H9 (cell line): Measurements from ENCODE around the gene HAPLN1. TPM values are rescaled to one million over a fixed set of nuclear protein-coding genes. Genes with fewer than 3 reads are reported as not detected.

ENCODE experiments used
- DNase-seq: peaks from one replicate; pipeline ENCODE4 v3.0.0-alpha.2; 2017
- H2AFZ ChIP-seq: one replicate; pipeline ENCODE4 v1.6.1; 2013; ENCODE audit warnings: mild to moderate bottlenecking, low read length, control low read depth, moderate library complexity
- H2AK5ac ChIP-seq: 2 replicates; pipeline ENCODE4 v1.6.1; 2013; ENCODE audit warnings: low read length, control low read depth, mixed read lengths; ENCODE audit not compliant: insufficient read length
- H2BK120ac ChIP-seq: one replicate; pipeline ENCODE4 v1.6.1; 2013; ENCODE audit warnings: low read depth, mild to moderate bottlenecking, low read length, control low read depth, inconsistent platforms; ENCODE audit not compliant: poor library complexity, severe bottlenecking
- H2BK12ac ChIP-seq: 2 replicates; pipeline ENCODE4 v1.6.1; 2013; ENCODE audit warnings: low read length, control low read depth, mixed read lengths, low read depth; ENCODE audit not compliant: insufficient read length
- H2BK15ac ChIP-seq: 2 replicates; pipeline ENCODE4 v1.6.1; 2013; ENCODE audit warnings: low read depth, low read length, control low read depth
- H2BK20ac ChIP-seq: one replicate; pipeline ENCODE4 v1.6.1; 2013; ENCODE audit warnings: low read depth, mild to moderate bottlenecking, low read length, control low read depth, inconsistent platforms; ENCODE audit not compliant: poor library complexity, severe bottlenecking
- H2BK5ac ChIP-seq: 2 replicates; pipeline ENCODE4 v1.6.1; 2013; ENCODE audit warnings: low read length, control low read depth, mixed read lengths; ENCODE audit not compliant: insufficient read length
- H3K14ac ChIP-seq: 2 replicates; pipeline ENCODE4 v1.6.1; 2013; ENCODE audit warnings: low read length, control low read depth; ENCODE audit not compliant: insufficient read depth
- H3K18ac ChIP-seq: 2 replicates; pipeline ENCODE4 v1.6.1; 2013; ENCODE audit warnings: low read depth, mild to moderate bottlenecking, mixed read lengths, low read length, control low read depth; ENCODE audit not compliant: insufficient read length
- H3K23ac ChIP-seq: 2 replicates; pipeline ENCODE4 v1.6.1; 2013; ENCODE audit warnings: low read length, control low read depth, mixed read lengths, low read depth; ENCODE audit not compliant: insufficient read length
- H3K23me2 ChIP-seq: 2 replicates; pipeline ENCODE4 v1.6.1; 2013; ENCODE audit warnings: low read depth, mild to moderate bottlenecking, mixed read lengths, low read length, control low read depth; ENCODE audit not compliant: insufficient read length, poor library complexity, severe bottlenecking
- H3K27ac ChIP-seq: 2 replicates; pipeline ENCODE4 v1.5.1; 2013; ENCODE audit warnings: low read length, control low read depth, mixed read lengths, low read depth; ENCODE audit not compliant: insufficient read length
- H3K27me3 ChIP-seq: 2 replicates; pipeline ENCODE4 v1.6.1; 2013; ENCODE audit warnings: low read length, control low read depth, inconsistent platforms; ENCODE audit not compliant: insufficient read depth
- H3K4ac ChIP-seq: 2 replicates; pipeline ENCODE4 v1.6.1; 2013; ENCODE audit warnings: low read depth, mild to moderate bottlenecking, control low read depth, inconsistent platforms, low read length, moderate library complexity
- H3K4me1 ChIP-seq: 2 replicates; pipeline ENCODE4 v1.6.1; 2013; ENCODE audit warnings: low read length, control low read depth, inconsistent platforms; ENCODE audit not compliant: insufficient read depth
- H3K4me2 ChIP-seq: 2 replicates; pipeline ENCODE4 v1.6.1; 2013; ENCODE audit warnings: low read length, control low read depth, mixed read lengths; ENCODE audit not compliant: insufficient read length, insufficient read depth
- H3K56ac ChIP-seq: 2 replicates; pipeline ENCODE4 v1.6.1; 2013; ENCODE audit warnings: low read depth, mild to moderate bottlenecking, mixed read lengths, low read length, control low read depth; ENCODE audit not compliant: insufficient read length
- H3K79me1 ChIP-seq: 2 replicates; pipeline ENCODE4 v1.6.1; 2013; ENCODE audit warnings: low read depth, mild to moderate bottlenecking, moderate library complexity, low read length, control low read depth, inconsistent platforms; ENCODE audit not compliant: insufficient read depth, poor library complexity, severe bottlenecking
- H3K79me2 ChIP-seq: 2 replicates; pipeline ENCODE4 v1.6.1; 2013; ENCODE audit warnings: low read length, control low read depth, inconsistent platforms; ENCODE audit not compliant: insufficient read depth
- H3K9ac ChIP-seq: 2 replicates; pipeline ENCODE4 v1.6.1; 2013; ENCODE audit warnings: low read length, control low read depth, mixed read lengths; ENCODE audit not compliant: insufficient read length; ENCODE audit errors: extremely low read depth
- H3K9me3 ChIP-seq: one replicate; pipeline ENCODE4 v1.6.1; 2013; ENCODE audit warnings: low read depth, low read length, inconsistent platforms; ENCODE audit not compliant: control insufficient read depth
- H3T11ph ChIP-seq: one replicate; pipeline ENCODE4 v1.6.1; 2013; ENCODE audit warnings: mild to moderate bottlenecking, low read length, control low read depth, inconsistent platforms
- H4K20me1 ChIP-seq: one replicate; pipeline ENCODE4 v1.6.1; 2013; ENCODE audit not compliant: control insufficient read depth, insufficient read length, insufficient read depth
- H4K5ac ChIP-seq: 2 replicates; pipeline ENCODE4 v1.6.1; 2013; ENCODE audit warnings: low read depth, mild to moderate bottlenecking, mixed read lengths, low read length, control low read depth; ENCODE audit not compliant: insufficient read length
- H4K8ac ChIP-seq: replicated peaks from 2 replicates; pipeline ENCODE4 v1.6.1; 2013; ENCODE audit warnings: low read length, control low read depth, mixed read lengths, low read depth; ENCODE audit not compliant: insufficient read length
- H4K91ac ChIP-seq: 2 replicates; pipeline ENCODE4 v1.6.1; 2013; ENCODE audit warnings: low read depth, mild to moderate bottlenecking, moderate library complexity, mixed read lengths, low read length, control low read depth; ENCODE audit not compliant: insufficient read length
- H3K27ac Mint-ChIP-seq, 3 experiments: 2 replicates in 2 of 3; 3 replicates in 1 of 3; pipeline ENCODE4 v1.8.0; 2020 to 2021; ENCODE audit warnings: mixed read lengths in 3 of 3, mild to moderate bottlenecking in 1 of 3, moderate library complexity in 1 of 3
- H3K27me3 Mint-ChIP-seq: 2 replicates; pipeline ENCODE4 v1.8.0; 2021; ENCODE audit warnings: low read depth, mild to moderate bottlenecking, moderate library complexity, mixed read lengths
- H3K36me3 Mint-ChIP-seq, 3 experiments: 2 replicates in 2 of 3; 3 replicates in 1 of 3; pipeline ENCODE4 v1.8.0; 2020 to 2021; ENCODE audit warnings: low read depth in 3 of 3, mixed read lengths in 3 of 3; ENCODE audit not compliant: insufficient read depth in 1 of 3
- H3K4me1 Mint-ChIP-seq, 2 experiments: 2 replicates each; pipeline ENCODE4 v1.8.0; 2020; ENCODE audit warnings: mixed read lengths in 2 of 2
- H3K4me3 Mint-ChIP-seq, 2 experiments: 2 replicates in 1 of 2; 3 replicates in 1 of 2; pipeline ENCODE4 v1.8.0; 2020 to 2021; ENCODE audit warnings: mild to moderate bottlenecking in 2 of 2, mixed read lengths in 2 of 2, moderate library complexity in 1 of 2
- H3K9me3 Mint-ChIP-seq, 2 experiments: 2 replicates in 1 of 2; 3 replicates in 1 of 2; pipeline ENCODE4 v1.8.0; 2020; ENCODE audit warnings: mild to moderate bottlenecking in 2 of 2, mixed read lengths in 2 of 2, moderate library complexity in 1 of 2
- CTCF ChIP-seq: fragments of 200-600 bp; sonication (generic); conservative IDR thresholded peaks from 3 replicates; pipeline ENCODE4 v1.8.0; 2021; ENCODE audit warnings: antibody characterized with exemption, mild to moderate bottlenecking
- WGBS: extraction: QIAGEN DNeasy Blood & Tissue Kit; methylation state at CpG from one replicate; pipeline ENCODE4 v1.1.7; 2013; ENCODE audit warnings: missing lambda C conversion rate, low lambda C conversion rate, mixed read lengths; ENCODE audit not compliant: insufficient read length; ENCODE audit errors: extremely low coverage; 5-methylcytosine and 5-hydroxymethylcytosine counted together
- total RNA-seq: library from RNA; stranded (reverse); gene quantifications from 2 replicates; pipeline ENCODE4 v1.2.1, GENCODE V29; 2021

Gene HAPLN1
- total RNA-seq, 1 experiment from 2014 or later: 0.22 TPM

GRCh38 chr5:83657807-83658525 lies 62.7 kb downstream of the HAPLN1 start:
- no peaks in the 10 kb centered on the region for H3K27me3 ChIP-seq

More at GRCh38 chr5:83657807-83658525, 62.7 kb downstream of the HAPLN1 start:
- Mint-ChIP-seq H3K4me3 (no peak overlapping the region), H3K27me3 (no peaks in the 10 kb centered on the region), H3K9me3 (no peaks in the 10 kb centered on the region), H3K36me3 (no peaks in the 10 kb centered on the region), H3K27ac (no peak overlapping the region), H3K4me1 (peaks cover 8 to 15% of the 10 kb centered on the region in 2 experiments)
- TF ChIP-seq CTCF: no peak
- no peak for DNase-seq
- Histone ChIP-seq H3K14ac (no peak overlapping the region), H3K4me2 (no peak overlapping the region), H3K79me1 (no peaks in the 10 kb centered on the region), H3K56ac (no peak overlapping the region), H3K4me1 (no peaks in the 10 kb centered on the region), H2BK120ac (no peak overlapping the region), H3K79me2 (no peaks in the 10 kb centered on the region), H4K5ac (no peak overlapping the region), H2BK5ac (no peak overlapping the region), H2BK12ac (no peak overlapping the region), H2BK20ac (no peak overlapping the region), H2BK15ac (no peak overlapping the region), H3T11ph (no peak overlapping the region), H2AK5ac (no peak overlapping the region), H4K91ac (no peak overlapping the region), H3K23me2 (no peaks in the 10 kb centered on the region), H3K27ac (no peak overlapping the region), H3K9me3 (no peaks in the 10 kb centered on the region), H3K18ac (no peak overlapping the region), H2AFZ (no peak overlapping the region), H3K23ac (no peak overlapping the region), H3K4ac (no peak overlapping the region), H3K9ac (no peak overlapping the region), H4K8ac (no peak overlapping the region), H4K20me1 (no peaks in the 10 kb centered on the region)
- WGBS: no CpG with 5 or more reads among the region's 1 CpG
